GM19240 (cell line): ENCODE measurements around the gene PPP1R36.
"Not testable (repeated sequence)": the region's sequence is repeated elsewhere in the genome, so short reads cannot be mapped to it uniquely, and the experiment has no call there.

Experiments used
- DNase-seq: peaks from one replicate; pipeline ENCODE4 v3.0.0; 2011; ENCODE audit warnings: low spot score; ENCODE audit not compliant: insufficient read length

PPP1R36 gene

DNA sequence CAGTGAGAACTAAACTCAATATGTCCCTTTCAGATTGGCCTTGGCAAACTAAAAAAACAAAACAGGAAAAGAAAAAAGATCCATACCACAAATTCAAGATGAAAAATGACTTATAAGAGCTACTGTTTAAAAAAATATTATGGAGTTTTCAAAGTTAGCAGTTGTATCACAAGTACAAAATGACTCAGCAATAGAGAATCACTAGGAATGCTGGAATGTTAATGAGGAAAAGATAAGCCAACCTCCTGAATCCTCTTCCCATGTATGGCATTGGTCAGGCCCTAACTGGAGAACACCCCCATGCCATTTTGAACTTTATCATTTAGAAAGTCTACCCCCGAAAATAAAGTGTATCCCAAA, 62.2 kb downstream of the PPP1R36 start:
- no peak for DNase-seq

DNA sequence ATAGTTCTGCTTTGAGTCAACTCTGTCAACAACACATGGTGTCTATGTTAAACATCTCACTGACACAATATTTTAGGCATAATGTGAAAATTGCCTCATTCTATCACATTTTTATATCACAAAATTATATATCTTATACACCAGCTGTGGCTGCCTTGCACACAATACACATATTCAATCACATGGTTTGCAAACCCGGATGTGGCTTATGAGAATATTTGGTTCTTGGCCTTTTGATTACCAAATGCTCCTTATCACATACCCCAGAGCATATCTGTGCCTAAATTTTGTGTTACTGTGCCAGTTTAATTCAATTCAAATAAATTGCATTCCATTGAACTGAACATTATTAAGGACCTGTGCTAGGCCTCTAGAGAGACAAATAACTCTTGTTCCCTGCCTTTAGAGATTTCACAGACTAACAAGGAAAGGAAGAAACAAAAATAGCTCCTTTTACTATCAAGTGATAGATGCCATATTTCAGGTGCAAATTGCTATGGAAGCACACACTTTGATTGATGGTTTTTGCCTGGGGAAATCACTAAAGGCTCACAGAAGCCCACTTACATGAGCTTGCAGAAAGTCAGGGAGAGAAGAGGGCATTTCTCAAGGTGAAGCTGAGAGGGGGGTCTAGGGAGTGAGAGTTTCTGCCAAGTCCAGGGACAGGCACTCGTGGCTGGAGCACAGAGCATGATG, 63.4 kb downstream of the PPP1R36 start:
- DNase-seq, result no peak

DNA sequence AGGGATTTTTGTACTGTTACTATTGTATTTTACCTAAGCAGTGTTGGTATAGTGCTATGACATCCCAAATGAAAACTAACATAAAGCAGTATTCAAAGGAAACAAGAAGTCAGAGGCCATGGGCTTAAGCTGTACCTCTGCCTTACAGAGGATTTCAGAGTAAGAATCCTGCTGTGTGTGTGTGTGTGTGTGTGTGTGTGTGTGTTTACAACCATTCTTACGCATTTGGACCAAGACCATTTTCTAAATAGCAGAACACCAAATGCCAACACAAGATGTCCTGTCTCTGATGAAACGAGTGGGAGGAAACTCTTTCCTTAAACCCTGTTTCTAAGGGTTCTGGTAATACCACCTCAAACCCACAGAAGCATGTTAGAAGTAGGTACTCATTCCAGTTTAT, 64.4 kb downstream of the PPP1R36 start:
- no peak for DNase-seq

DNA sequence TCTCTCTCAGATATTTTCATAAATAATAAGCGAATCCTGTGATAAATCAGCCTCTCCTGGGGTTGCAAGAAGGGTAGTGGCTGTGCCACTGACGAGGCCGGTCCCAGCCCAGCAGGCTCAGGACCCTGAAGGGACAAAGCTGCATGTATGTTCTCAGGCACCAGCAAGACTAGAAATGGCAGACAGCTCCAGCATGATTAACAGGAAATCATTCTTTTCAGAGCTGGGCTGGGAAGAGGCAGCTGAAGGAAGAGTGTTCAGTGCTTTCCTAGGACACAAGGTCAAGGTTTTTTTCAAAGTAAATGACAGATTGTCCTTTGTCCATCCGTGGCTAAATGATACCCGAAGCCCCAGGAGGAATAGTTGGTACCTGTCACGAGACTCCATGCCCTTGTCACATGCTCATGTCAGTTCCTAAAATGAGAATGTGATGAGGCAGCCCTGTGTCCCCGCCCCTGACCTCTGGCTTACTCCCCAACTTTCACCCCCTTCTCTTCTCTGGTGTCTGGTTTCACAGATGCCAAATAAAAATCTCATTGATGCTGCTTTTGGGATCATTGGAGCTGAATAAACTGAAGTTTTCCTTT, 65.1 kb downstream of the PPP1R36 start:
- DNase-seq, result no peak

DNA sequence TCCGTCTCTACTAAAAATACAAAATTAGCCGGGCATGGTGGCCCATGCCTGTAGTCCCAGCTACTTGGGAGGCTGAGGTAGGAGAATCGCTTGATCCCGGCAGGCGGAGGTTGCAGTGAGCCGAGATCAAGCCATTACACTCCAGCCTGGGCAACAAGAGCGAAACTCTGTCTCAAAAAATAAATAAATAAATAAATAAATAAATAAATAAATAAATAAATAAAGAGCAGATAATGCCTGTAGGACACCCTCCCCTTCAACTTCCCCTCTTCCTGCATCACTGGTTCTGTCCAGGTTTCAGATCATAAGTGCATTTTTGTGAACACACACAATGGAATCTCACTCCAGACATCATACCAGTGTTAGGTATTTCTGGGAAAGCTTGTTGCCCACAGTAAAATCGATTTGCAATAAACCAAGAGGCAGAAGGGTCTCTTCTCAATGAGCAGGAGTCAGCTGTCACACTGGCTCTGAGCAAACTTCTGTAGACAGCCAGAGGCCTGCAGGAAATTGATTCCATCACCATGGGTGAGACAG, 68.2 kb downstream of the PPP1R36 start:
- DNase-seq, result not testable (repeated sequence)

DNA sequence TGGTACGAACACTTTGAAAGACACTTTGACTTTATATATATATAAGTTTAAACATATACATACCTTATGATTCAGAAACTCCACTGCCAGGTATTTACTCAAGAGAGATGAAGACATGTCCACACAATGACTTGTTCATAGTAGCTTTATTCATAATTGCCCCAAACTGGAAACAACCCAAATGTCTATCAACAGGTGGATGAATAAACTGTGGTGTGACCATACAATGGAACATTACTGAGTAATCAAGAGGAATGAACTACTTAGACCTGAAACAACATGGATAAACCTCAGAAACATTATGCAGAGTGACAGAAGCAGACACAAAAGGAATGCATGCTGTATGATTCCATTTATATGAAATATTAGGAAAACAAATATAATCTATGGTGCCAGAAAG, 71.1 kb downstream of the PPP1R36 start:
- DNase-seq, result no peak

DNA sequence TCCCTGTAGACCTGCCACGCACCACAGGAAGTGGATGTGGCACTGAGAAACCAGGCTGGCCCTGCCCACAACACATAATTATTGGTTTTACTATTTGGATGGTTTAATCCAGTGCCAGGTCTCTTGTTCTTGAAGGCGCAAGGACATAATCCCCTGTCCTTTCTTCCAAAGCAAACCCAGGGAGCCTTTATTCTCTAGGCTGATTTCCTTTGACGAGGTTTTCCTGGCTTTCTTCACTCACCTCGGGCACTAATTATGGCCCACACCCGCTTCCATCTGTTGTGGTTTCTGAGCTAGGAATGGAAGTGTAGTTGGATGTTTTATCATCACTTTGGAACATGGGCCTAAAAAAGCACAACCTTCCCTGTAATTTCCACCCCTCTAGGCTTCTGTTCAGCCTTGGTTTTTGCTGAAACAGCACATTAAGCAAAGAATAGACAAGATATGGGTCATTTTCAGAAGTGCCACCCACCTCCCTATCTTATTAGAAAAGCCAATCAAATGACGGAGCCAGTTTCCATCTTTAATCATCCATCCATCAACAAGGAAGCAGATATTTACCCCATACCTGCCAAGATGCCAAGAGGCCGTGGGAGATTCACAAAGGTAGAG, 73.9 kb downstream of the PPP1R36 start:
- DNase-seq, result no peak

DNA sequence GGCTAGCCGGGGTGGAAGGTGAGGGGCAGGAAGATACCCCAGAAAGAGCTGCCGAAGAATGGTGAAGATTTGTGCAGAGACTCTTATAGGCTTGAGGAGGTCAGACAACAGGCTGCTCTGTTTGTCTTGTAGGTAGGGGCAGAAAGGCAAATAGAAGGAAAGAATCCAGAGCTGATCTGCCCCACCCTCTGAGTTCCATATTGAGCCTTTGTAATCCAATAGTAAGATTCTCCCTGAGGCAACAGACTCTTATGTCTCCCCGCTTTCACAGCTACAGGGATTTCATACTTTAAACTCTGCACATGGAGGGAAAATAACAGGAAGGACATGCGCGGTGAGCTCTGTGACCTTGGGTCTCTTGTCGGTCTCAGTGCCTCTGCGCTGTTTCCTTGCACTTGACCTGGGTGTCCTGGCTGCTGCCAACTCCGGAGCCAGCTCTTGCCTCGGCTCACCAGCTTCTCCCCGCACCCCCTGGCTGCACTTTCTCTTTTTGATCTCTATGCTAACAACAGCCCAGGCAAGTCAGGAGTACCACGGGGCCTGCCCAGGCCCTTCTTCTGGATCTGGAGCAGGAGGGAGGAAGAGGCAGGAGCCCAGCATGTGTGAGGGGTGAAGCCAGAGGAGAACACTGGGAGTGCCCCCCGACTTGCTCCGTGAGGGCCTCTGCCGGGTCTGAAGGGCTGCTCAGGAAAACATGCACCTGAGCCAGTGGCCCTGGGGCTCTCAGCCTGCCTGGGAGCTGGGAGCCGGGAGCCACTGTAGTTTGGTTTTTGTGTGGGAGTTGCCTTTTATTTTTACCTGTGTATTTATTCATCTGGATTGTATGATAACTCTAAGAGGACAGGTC, 75.8 kb downstream of the PPP1R36 start:
- no peak for DNase-seq

DNA sequence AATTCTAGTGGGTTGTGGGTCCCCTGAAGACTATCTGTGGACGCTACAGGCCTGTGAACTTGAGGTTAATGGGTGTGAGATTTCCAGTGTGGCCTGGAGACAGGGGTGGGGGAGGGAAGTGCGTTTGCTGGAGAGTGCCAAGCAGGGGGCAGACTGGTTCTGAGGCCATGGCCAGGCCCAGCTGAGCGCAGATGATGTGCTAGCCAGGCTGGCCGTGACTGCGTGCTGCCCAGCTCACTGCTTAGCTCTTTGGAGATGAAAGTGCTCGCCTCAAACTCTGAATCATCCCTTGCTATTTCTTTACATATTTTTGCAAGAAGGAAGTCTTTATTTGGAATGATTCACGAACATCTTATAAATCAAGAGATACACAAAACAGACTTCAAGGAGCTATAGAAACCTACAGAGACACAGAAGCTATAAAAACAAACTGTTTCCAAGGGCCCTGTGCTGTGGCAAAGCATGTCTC, 79.2 kb downstream of the PPP1R36 start:
- no peak for DNase-seq

DNA sequence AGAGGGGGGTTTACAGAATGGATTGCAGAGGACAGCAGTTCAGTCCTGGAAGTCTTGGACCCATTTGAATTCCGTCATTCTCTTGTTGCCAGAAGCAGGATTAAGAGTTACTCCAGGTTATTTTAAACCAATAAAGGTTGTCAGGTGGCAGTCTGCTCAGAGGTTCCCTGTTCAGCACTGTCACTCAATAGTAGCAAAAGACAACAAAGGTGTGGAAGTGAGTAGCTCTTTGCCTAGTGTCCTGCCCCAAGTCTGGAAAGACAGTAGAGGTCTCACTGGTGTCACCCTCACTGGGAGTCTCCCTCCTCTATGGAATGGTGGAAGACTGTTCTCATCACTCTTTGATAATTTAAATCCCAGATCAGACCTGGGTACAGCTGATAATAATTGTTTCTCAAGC, 81.0 kb downstream of the PPP1R36 start:
- no peak for DNase-seq

DNA sequence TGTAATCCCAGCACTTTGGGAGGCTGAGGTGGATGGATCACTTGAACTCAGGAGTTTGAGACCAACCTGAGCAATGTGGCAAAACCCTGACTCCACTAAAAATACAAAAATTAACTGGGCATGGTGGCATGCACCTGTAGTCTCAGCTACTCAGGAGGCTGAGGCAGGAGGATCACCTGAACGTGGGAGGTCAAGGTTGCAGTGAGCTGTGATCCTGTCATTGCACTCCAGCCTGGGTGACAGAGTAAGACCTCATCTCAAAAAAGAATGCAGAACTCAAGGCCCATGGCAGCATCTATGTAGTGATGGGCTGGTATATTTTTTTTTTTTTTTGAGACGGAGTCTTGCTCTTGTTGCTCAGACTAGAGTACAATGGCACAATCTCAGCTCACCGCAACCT, 81.5 kb downstream of the PPP1R36 start:
- not testable (repeated sequence) for DNase-seq

DNA sequence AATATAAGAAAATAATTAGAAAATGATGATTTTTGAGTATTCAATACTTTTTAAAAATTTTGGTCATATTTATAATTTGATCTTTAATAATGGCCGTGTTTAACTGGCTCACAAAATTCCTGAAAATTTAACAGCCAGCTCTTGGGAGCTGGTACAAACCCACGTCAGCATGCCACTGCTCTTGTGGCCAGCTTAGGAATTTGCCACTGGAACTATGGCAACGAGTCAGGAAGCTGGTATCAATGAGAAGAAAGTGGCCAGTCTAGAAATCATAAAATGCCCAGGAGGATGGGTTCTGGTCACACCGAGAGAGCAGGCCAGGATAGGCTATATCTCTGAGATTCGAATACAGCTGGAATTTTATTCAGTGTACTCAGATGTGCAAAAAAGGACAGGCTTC, 82.3 kb downstream of the PPP1R36 start:
- DNase-seq, result no peak

DNA sequence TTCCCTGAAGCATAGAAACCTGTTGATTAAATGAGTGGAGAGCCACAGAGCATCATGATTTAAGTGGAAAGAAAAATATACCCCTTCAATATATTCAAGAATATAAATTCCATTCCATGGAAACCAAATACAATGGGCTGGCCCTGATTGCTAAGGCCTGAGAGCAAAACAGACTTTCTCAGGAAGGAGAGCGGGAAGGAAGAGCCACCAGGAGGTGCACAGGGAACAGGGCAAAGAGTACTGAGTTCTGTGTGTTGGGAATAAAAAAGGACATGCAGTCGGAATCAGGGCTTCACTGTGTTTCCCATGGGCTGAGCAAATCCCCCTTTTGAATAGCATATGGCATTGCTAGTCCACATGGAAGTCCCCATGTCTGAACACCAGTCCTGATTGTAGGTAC, 84.8 kb downstream of the PPP1R36 start:
- DNase-seq, result no peak

DNA sequence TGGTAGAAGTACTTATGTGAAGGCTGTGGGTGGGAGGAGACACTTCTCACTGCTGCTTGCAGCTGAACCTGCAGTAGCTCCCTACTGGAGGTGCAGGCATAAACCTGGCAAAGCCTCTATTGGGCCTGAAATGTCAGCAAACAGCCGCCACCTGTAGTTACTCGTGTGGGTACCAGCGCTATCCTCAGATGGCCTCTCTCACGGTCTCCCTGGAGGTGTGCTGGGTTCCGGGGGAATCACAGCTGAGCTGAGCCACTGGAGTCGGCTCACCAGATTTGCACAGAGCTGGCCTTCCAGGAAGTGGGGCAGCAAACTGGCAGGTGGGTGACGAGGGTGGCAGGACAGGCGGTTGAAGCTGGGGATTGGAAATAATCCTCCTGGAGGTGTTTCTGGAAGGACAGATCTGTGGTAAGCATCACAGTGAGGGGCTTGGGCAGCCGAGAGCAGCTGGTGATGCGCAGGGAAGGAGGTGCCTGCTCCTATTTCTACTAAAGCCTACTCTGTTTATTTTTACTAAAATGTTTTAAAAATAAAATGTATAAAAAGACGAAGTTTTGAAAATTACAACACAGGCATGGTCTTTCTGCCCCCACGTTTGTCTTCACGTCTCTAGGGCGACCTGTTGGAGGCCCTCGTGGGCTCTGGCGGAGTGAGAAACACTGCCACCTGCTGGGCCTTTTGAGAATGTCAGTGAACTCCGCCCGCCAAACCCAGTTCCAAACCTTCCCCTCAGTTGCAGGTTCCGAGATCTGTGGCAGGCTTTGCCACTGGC, 86.6 kb downstream of the PPP1R36 start:
- DNase-seq, result peak; percentile 87

DNA sequence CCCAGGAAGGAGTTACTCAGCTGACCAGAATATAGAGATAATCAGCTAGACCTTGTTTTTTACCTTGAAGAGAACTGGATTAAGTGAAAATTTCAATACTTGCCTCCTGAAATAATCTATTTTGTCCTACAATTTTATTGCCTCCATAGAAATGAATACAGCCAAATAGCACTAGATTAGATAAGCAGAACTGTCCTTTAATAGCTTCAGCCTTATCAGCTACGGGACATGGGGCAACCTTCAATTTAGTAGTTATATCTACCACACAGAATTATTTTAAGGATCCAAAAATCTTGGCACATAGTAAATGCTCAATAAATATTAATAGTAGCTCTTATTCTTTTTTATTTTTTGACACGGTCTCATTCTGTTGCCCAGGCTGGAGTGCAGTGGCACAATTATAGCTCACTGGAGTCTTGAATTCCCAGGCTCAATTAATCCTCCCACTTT, 87.2 kb downstream of the PPP1R36 start:
- no peak for DNase-seq

DNA sequence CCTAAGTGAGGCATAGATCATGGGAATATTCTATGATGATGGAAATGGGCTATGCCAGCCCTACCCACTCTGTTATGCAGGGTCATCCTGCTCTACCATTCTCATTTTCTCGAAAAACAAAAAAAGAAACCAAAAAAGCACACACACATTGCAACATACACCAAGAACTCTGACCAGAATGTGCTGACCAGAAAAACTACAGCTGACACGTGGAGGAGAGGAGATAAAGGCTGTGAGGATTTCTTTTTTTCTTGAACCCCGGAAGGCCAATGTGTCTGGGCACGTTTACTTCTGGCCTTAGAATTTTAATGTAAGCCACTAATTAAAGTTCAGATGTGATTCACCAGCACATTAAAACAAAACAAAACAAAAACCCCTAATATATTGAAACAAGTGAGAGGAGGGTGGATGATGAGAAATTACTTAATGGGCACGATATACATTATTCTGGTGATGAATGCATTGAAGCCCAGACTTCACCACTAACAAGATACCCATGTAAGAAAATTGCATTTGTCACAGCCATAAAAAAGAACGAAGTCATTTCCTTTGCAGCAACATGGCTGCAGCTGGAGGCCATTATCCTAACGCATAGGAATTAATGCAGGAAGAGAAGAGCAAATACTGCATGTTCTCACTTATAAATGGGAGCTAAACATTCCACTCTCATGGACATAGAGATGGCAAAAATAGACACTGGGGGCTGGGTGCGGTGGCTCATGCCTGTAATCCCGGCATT, 88.1 kb downstream of the PPP1R36 start:
- no peak for DNase-seq

DNA sequence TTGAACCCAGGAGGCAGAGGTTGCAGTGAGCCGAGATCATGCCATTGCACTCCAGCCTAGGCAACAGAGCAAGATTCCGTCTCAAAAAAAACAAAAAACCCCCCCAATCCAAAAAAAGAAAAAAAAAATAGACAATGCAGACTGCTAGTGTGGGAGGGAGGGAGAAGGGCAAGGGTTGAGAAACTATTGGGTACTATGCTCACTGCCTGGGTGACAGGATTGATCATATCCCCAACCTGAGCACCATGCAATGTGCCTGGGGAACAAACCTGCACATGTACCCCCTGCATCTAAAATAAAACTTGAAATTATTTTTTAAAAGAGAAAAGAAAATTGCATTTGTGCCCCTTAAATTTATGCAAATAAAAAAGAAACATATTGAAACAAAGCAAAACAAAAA, 88.9 kb downstream of the PPP1R36 start:
- no peak for DNase-seq
